ENCODE measurements around the gene CNTNAP4.

- TF ChIP-seq CTCF (IDR thresholded peaks at IDR 0.05), result no peak
- no peak for TF ChIP-seq POLR2A (IDR thresholded peaks at IDR 0.05)
Measured at GRCh38 chr16:76371441-76371840, 94.2 kb downstream of the CNTNAP4 start.
